ENCODE data around the gene LSM3.

LSM3 gene

GRCh38 chr3:14178247-14179113 lies at the start of gene LSM3, which contains the start of gene XPC:
TSS of gene LSM3 (plus strand) at chr3:14178817. CDS start at chr3:14178861, 44 bp downstream.
TSS of gene XPC (minus strand) at chr3:14178601. CDS start at chr3:14178568, 33 bp downstream.
- Mint-ChIP-seq H3K4me1 (peaks cover 43% of the 10 kb centered on the region), H3K4me3 (peak within 1 kb of the TSS; percentile 92 to 99 (median 92)), H3K9me3 (no peaks in the 10 kb centered on the region), H3K36me3 (ENCODE audit: low read depth) (peaks cover 20% of the 10 kb centered on the region), H3K27me3 (ENCODE audit: low read depth) (no peaks in the 10 kb centered on the region), H3K27ac (peak within 1 kb of the TSS; percentile 91 to 98 (median 94))
- TF ChIP-seq CTCF (IDR thresholded peaks at IDR 0.05; ENCODE audit: unreplicated experiment in 3 of 3) = no peak

GRCh38 chr3:14129296-14129695 lies 49.3 kb upstream of the LSM3 start:
- no peaks in the 10 kb centered on the region for H3K9me3 Mint-ChIP-seq
- TF ChIP-seq CTCF (IDR thresholded peaks at IDR 0.05; ENCODE audit: unreplicated experiment in 3 of 3) = no peak
- H3K4me3 Mint-ChIP-seq = no peak overlapping the region
- peaks cover 4% of the 10 kb centered on the region for H3K27me3 Mint-ChIP-seq (ENCODE audit: low read depth)
- no peak overlapping the region for H3K27ac Mint-ChIP-seq
- H3K36me3 Mint-ChIP-seq (ENCODE audit: low read depth) = peaks cover 56% of the 10 kb centered on the region
- H3K4me1 Mint-ChIP-seq = peaks cover 24% of the 10 kb centered on the region

GRCh38 chr3:14130230-14130629 lies 48.4 kb upstream of the LSM3 start:
- H3K9me3 Mint-ChIP-seq = no peaks in the 10 kb centered on the region
- H3K27ac Mint-ChIP-seq = no peak overlapping the region
- peaks cover 3% of the 10 kb centered on the region for H3K27me3 Mint-ChIP-seq (ENCODE audit: low read depth)
- no peak overlapping the region for H3K4me3 Mint-ChIP-seq
- no peak for TF ChIP-seq CTCF (IDR thresholded peaks at IDR 0.05; ENCODE audit: unreplicated experiment in 3 of 3)
- peaks cover 24% of the 10 kb centered on the region for H3K4me1 Mint-ChIP-seq
- peaks cover 63% of the 10 kb centered on the region for H3K36me3 Mint-ChIP-seq (ENCODE audit: low read depth)

- TF ChIP-seq CTCF (IDR thresholded peaks at IDR 0.05; ENCODE audit: unreplicated experiment in 3 of 3) = no peak
- peaks cover 68% of the 10 kb centered on the region for H3K36me3 Mint-ChIP-seq (ENCODE audit: low read depth)
- no peak overlapping the region for H3K4me3 Mint-ChIP-seq
- H3K4me1 Mint-ChIP-seq = peaks cover 22% of the 10 kb centered on the region
- H3K27me3 Mint-ChIP-seq (ENCODE audit: low read depth) = no peaks in the 10 kb centered on the region
- no peak overlapping the region for H3K27ac Mint-ChIP-seq
- no peaks in the 10 kb centered on the region for H3K9me3 Mint-ChIP-seq
Observed at GRCh38 chr3:14130707-14131106, 47.9 kb upstream of the LSM3 start.

- H3K27ac Mint-ChIP-seq = no peak overlapping the region
- H3K4me1 Mint-ChIP-seq = peaks cover 18% of the 10 kb centered on the region
- peaks cover 72% of the 10 kb centered on the region for H3K36me3 Mint-ChIP-seq (ENCODE audit: low read depth)
Observed at GRCh38 chr3:14131134-14131533, 47.5 kb upstream of the LSM3 start.

More at GRCh38 chr3:14131134-14131533, 47.5 kb upstream of the LSM3 start:
- H3K9me3 Mint-ChIP-seq = no peaks in the 10 kb centered on the region
- no peak overlapping the region for H3K4me3 Mint-ChIP-seq
- H3K27me3 Mint-ChIP-seq (ENCODE audit: low read depth) = no peaks in the 10 kb centered on the region
- no peak for TF ChIP-seq CTCF (IDR thresholded peaks at IDR 0.05; ENCODE audit: unreplicated experiment in 3 of 3)

All from nephron (organoid).